ENCODE measurements around the gene NTHL1. TPM values are rescaled to one million over a fixed set of nuclear protein-coding genes. Genes with fewer than 3 reads are reported as not detected.

The NTHL1 gene
- 27.7 and 32.3 TPM in 2 replicates for total RNA-seq

DNA sequence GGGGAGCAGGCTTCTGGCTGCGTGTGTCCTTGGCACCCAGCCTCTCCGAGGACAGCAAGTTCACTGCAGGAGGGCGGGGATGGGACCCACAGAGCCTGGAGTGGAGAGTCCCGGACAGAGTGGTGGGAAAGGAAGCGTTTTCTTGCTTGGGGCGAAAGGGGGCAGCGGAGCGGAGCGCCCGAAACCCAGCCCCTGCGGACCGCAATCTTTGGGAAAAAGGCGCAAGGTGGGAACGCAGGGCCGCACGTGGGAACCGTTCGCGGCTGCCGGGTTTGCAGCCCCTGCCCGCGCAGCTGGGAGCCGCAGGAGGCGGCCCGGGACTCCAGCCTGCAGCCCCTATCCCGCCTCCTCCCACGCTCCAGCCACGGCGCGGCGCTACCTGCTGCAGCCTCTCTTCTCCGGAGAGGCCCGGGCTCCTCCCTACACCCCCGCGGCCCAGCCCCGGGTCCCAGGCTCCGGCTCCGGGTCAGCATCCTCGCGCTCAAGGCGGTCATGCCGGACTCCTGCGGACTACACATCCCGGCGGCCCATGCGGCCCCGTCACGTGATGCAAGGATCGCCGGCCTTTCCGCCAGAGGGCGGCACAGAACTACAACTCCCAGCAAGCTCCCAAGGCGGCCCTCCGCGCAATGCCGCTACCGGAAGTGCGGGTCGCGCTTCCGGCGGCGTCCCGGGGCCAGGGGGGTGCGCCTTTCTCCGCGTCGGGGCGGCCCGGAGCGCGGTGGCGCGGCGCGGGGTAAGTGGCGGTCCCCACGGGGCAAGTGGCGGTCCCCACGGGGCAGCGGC lies at the start of gene NTHL1, which contains the start of gene TSC2:
Gene NTHL1 (minus strand): TSS at position 505 of the 786 bp plus-strand sequence. CDS start 11 bp downstream, at position 494.
Gene TSC2 (plus strand): TSS at position 656 of the 786 bp plus-strand sequence. CDS start 631 bp downstream, outside the sequence.
- peak; percentile 97 for DNase-seq

DNA sequence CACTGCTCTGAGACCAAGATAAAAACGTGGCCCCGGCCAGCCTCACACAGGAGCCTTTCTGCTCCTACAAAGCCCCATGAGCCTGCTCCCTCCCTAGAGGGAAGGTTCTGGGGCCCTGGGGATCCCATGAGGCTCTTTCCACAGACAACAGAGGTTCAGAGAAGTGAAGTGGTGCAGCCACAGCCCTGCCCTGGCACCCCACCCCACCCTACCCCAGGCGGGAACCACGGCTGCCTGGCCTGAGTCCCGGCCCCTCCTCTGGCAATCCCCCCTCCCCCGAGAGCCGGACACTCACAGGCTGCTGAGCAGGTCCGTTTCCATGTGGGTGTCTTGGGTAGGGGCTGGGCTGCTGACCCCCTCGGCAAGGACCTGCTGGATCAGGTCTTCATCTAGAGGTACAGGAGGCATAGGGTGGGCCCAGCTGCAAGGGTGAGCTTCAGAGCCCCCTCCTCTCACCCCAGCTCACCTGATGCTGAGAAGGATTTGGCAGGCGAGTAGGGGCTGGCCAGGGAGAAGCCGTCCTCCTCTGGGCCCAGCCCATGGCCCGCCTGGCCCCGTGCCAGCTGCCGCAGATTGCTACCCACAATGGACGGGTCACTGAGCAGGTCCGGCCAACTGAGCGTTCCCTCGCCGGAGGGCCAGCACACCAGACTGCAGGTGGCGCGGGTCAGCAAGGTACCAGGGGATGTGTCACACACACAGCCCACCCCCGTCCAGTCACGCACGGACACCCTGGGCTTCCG lies 49.4 kb upstream of the NTHL1 start:
- no peak for DNase-seq

DNA sequence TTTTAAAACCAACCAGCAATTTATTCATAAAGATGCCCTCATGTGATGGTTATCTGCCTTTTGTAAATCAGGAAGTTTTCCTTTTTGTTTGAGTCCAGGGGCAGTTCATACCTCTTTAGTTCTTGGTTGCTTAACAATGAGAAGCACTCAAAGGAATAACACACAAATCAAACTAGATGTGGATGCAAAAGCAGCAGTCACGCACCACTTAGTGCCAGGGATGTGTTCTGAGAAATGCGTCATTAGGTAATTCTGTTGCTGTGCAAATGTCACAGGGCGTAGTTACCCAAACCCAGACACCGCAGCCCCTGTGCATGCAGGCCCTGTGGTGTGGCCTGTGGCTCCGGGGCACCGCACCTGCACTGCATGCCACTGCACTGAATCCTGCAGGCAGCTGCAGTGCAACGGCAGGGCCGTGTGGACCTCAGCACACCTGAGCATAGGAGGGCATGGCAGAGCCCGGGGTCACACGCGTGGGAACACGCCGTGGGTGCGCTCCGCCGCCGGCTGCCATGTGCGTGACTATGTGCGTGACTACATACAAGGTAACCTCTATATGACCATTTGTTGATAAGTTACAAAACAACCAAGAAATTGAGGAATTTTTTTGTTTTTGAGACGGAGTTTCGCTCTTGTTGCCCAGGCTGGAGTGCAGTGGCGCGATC lies 48.4 kb upstream of the NTHL1 start:
- DNase-seq, result no peak

DNA sequence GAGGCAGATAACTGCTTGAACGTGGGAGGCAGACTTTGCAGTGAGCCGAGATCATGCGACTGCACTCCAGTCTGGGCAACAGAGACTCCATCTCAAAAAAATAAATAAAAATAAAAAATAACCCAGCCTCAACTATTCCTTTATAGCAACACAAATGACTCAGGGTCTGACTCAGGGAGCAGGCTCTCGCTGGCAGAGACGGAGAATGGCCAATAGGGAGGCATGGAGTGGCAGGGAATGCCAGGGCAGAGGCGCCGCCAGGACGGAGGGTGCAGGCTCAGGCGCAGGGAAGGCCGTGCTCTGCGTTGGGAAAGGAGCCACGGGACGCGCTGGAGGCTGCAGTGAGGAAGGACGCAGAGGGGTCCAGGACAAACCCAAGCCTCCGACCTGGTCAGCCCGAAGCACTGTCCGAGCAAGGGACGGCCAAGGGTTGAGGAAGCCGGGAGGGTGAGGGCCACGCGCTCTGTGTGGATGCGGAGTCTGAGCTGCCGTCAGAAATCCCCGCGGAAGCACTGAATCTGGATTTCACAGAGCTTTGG lies 47.8 kb upstream of the NTHL1 start:
- DNase-seq, result no peak

DNA sequence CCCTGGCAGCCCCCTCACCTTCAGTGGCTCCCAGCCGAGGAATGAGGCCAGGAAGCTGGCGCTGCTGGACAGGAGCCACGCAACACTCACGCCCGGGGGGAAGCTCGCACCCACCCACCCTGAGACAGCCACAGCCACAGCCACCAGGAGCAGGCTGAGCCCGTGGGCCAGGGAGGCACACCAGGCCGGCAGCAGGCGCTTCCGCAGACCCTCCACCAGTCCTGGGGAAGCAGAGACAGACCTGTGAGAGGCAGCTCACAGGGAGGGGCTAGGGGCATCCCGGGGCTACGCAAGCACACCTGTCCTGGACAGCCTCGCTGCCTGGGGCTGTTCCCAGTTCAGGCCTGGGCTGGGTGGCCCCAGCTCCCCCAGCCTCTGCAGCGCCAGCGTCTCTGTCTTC lies 46.2 kb upstream of the NTHL1 start:
- no peak for DNase-seq

DNA sequence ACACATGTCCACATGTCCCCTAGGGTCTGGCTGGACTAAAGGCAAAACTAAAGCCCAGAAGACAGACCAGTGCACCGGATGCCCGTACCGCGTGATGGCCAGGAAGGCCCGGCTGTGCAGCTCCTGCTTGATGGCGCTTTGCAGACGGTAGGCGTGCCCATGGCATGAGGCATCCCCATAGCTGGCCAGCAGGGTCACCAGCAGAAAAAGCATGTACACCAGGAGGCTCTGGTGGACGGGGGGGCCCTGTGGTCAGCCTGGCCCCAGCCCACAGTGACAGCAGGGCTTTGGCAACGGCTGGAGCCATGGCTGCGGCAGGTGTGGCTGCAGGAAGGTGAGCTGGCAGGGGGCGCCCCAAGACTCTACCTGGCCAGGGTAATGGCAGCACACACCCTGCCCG lies 45.2 kb upstream of the NTHL1 start:
- DNase-seq, result no peak

DNA sequence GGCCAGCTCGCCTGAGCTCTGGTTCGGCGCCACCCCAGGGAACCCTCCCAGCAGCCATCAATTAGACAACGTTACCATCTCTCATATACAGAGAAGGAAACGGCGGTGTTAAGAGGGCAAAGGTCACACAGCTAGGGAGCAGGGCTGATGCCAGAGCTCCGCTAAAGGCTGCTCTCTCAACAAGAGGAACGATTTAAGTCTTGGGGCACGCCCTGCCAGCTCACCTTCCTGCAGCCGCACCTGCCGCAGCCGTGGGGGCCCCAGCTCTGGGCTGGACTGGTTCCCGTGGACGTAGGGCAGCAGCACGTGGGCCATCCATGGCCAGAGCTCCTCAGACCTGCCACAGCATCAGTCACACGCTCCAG lies 44.6 kb upstream of the NTHL1 start:
- DNase-seq, result no peak

DNA sequence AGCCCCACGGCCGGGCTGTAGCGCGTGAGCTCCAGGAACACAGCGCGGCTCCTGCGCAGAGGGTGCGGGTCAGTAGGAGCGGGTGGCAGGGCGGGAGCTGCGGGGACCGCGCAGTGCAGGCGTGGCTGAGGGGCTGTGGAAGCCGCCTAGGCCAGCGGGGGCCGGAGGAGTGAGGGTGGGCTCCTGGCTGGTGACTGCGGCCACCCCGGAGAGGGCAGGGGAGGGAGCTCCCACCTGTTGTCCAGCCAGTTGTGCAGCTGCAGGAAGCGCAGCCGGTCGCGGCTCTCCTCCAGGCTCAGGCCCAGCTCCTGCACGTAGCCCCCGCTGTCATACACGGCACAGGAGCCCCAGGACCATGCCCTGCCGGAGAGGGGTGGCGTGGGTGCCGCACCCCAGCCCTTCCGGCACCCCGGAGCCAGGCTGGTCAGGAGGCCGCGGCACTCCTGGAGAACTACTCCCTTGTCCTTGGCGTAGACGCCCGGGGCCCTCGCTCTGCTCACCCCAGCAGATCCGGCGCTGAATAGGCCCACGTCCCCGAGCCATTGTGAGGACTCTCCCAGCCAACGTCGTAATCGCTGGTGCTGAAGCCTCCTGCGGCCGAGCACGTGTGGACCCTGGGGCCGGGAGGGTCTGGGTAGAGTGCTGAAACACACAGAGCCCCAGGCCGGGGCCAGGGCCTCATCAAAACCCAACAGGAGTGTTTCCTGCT lies 44.1 kb upstream of the NTHL1 start:
- peak; percentile 25 for DNase-seq

DNA sequence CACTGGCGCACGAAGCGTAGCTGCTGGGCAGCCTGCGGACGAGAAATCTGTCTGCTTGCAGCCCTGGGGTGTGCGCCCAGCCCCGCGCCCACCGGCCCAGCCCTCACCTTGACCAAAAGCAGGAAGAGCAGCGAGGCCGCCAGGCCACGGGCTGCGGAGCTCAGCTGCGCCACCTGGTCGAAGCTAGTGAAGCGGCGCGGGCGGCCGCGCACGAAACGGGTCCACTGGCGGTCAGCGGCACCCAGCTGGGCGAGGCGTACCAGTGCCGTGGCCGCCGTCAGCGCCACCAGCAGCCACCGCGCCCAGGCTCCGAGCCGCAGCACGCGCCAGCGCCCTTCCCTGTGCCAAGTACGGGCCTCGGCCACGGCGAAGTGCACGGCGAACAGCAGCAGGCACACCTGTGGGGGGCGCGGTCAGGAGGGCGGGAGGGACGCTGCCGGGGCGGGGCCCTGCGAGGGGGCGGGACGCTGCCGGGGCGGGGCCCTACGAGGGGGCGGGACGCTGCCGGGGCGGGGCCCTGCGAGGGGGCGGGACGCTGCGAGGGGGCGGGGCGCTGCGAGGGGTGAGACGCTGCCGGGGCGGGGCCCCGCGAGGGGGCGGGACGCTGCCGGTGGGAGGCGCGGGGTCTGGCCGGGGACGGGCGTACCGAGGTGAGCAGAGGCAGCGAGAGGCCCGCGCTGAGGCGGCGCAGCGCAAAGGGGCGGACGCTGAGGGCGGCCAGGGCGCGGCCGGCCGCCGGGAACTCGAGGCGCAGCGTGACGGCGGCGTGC lies 43.3 kb upstream of the NTHL1 start:
- DNase-seq, result peak; percentile 83

DNA sequence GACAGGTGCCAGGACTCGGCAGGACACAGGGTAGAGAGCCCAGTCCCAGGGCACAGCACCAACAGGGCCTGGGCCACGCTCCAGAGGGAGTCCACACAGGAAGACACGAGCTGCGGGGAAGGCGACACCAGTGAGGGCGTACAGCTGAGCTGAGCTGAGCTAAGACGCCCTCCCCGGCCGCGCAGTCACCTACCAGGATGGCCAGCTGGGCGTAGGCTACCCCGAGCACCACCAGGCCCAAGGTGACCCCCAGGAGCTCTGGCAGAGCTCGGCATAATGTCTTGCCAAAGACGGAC lies 42.8 kb upstream of the NTHL1 start:
- no peak for DNase-seq

DNA sequence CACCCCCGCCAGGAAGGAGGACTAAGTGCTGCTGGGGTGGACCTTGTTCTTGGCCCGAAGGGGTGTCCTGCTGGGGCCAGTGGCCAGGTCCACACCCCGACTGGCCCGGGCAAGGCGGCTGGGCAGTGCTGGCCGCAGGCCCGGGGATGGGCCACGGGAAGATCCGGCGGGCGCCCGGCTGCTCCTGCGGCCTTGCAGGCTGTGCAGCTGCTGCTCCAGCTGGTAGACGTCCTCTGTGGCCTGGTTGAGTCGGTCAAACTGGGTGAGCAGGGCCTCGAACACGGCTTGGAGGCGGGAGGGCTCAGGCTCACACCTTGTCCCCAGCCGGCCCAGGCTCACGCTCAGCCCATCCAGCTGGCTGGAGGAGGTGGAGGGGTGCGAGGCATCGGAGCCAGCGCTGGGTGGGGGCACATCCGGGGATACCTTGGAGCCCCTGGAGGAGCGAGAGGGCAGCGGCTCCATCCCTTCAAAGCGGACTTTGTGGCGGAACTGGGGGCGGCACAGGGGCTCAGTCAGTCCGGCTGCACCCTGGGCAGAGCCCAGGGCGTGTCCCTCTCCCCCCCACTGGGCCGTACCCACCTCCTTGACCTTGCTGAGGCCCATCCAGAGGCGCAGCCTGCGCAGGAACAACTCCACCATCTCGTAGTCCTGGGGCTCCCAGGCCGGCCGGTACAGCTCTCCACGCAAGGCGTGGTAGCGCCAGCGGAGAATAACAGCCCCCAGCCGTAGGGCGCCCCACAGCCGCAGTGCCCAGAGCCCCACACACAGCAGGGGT lies 42.3 kb upstream of the NTHL1 start:
- DNase-seq, result no peak

DNA sequence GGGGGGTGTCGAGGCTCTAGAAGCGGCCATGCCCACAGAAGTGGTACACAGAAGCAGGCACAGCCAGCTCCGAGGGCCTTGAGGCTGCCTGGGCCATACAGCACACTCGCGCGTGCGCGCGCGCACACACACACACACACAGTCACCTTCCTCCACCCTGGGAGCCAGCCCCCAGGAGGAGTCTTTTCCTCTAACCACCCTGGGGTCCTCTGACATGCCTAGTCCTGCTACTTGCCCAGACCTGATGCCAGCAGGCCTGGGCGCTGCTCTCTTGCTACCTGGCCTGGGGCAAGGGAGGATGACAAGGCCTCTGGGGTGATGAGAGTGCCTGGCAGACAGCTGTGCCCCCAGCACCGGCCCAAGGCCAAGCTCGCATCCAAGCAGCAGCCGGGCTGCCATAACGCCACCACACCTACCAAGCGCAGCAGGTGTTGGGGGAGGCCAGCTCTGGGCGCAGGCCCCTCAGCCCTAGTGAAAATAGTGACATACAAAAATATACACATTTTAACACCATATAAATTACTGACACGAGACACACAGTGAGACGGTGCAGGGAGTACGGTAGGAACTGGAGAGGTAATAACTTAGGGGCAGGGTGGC lies 41.2 kb upstream of the NTHL1 start:
- DNase-seq, result no peak

DNA sequence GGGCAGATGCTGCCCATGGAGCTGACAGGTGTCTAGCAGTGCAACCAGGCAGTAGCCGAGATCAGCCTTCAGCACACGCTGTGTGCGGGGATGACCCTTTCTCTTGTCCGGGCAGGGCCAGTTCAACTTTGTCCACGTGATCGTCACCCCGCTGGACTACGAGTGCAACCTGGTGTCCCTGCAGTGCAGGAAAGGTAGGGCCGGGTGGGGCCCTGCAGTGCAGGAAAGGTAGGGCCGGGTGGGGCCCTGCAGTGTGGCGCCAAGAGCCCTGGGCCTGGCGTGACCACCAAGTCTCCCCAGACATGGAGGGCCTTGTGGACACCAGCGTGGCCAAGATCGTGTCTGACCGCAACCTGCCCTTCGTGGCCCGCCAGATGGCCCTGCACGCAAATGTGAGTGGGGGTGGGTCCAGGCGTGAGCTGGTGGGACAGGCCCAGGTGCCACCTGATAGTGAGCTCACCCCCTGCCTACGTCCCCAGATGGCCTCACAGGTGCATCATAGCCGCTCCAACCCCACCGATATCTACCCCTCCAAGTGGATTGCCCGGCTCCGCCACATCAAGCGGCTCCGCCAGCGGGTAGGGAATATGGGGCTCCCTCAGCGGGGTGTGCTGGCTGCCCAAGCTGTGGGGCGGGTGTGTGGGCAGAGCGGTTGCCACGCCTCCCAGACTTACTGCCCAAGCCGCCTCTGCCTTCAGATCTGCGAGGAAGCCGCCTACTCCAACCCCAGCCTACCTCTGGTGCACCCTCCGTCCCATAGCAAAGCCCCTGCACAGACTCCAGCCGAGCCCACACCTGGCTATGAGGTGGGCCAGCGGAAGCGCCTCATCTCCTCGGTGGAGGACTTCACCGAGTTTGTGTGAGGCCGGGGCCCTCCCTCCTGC lies 40.4 kb upstream of the NTHL1 start:
- DNase-seq, result no peak

DNA sequence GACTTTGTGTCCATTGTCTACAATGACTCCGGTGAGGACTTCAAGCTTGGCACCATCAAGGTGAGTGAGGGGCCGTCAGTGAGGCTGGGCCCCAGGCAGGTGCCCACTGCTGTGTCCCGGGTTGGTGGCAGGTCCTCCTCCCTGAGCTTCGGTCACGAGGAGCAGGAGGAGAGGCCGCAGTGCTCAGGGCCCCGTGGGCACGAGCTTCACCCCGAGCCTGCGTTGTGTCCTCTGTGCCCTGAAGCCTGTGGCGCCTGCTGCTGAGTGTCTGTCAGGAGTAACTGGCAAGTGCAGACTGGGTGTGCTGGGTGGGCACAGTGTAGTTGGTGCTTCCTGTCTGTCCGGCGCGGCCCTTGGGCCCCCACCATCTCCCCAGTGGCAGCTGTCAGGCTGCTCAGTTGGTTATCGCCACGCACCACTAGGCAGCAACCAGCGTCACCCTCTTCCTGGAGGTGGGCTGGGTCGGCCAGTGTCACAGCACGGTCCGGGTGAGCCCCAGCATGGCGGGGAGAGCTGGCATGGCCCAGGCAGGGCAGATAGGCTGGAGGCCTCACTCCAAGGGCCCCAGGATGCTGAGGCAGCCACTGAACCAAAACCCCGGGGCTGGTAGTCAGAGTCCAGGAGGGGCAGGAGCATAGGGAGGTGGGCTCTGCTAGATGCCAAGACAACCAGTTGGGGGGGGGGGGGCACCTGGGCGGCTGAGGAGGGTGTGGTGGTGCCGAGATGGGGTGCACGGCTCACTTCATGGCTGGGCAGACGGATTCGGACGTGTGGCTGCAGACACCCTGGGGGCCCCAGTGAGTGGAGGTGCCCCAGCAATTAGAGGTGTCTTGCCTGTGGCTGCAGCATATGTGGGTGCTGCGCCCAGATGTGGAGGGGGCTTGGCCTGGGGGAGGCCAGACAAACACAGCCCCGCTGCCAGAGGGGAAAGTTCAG lies 39.4 kb upstream of the NTHL1 start:
- DNase-seq, result no peak

DNA sequence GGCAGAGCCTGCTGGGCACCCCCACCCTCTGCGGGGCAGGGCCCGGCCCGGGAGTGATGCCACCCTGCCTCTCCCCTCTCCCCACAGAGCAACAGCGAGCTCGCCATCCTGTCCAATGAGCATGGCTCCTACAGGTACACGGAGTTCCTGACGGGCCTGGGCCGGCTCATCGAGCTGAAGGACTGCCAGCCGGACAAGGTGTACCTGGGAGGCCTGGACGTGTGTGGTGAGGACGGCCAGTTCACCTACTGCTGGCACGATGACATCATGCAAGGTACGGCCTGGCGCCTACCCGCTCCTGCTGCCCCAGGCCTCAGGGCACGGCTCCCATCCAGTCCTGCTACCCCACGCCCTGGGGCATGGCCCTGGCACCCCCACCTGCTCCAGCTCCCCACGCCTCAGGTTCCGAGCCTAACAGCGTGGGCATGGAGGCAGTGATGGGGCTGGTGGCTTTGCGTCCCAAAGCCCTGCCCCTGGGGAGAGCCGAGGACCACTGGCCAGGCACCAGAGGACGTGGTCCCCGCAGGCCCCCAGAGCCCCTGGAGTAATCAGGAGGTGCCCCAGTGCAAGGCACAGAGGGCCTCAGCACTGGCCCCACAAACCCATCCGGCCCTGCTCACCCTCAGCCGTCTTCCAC lies 38.6 kb upstream of the NTHL1 start:
- no peak for DNase-seq

DNA sequence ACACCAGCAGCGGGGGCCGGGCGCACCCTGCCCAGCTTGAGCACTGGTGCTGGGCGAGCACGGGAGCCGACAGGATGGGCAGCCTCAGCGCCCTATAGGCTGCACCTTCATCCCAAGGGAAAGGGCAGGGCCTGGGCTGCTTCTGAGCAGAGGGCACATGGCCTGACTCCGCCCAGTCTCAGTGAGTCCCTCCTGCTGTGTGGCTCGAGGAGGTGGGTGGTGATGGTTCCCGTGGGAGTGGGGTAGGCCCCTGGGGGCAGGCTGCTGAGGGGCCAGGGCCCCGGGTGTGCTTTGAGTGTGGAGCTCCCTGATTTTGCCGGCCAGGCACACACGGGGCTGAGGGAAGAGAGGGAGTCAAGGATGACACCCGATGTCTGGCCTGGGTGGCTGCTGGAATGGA lies 38.0 kb upstream of the NTHL1 start:
- no peak for DNase-seq

DNA sequence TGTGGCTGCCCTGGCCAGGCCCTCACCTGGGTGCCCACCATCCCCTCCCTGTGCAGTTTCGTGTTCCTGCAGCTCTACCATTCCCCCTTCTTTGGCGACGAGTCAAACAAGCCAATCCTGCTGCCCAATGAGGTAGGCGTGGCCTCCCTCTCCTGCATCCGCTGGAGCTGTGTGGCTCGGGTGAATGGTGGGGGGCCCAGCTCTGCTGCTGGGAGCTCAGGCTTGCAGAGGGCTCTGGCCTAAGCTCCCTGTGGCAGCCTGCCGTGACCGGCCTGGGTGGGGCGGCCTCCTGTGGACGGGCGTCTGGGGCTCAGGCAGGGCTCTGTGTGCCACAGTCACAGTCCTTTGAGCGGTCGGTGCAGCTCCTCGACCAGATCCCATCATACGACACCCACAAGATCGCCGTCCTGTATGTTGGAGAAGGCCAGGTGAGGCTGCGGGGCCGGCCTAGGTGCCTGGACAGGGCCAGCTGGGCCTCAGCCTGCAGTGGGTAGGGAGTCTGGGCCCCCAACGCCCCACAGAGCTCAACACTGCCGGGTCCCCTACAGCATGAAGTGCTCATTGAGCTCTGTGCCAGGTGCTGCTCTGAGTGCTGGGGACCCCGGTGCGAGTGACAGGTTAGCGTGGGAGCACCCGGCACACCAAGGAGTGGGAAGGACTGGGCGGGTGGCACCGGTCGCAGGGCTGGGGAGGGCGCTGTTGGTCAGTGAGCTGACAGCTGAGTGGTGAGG lies 37.4 kb upstream of the NTHL1 start:
- no peak for DNase-seq
